BJ (cell line): ENCODE results near the gene HAUS3. TPM values are rescaled to one million over a fixed set of nuclear protein-coding genes. Genes with fewer than 3 reads are reported as not detected.

Experiments used
- CTCF ChIA-PET: fragments of 350-600 bp; formaldehyde crosslinking; extraction: SDS; loops from one replicate; lab custom pipeline; 2021; ENCODE audit warnings: antibody characterized with exemption, inconsistent platforms; lab: Yijun Ruan, JAX
- POLR2A ChIA-PET: fragments of 300-600 bp; sonication (Branson Sonifier 250); formaldehyde crosslinking; extraction: SDS; loops from one replicate; lab custom pipeline; 2021; ENCODE audit warnings: antibody characterized with exemption; lab: Charles Lee
- DNase-seq: peaks from one replicate; pipeline ENCODE4 v3.0.0-alpha.2; 2011; ENCODE audit warnings: low read depth
- H3K27me3 ChIP-seq: 2 replicates; pipeline ENCODE4 v1.6.0; 2011; ENCODE audit warnings: low read length; ENCODE audit not compliant: control insufficient read depth, insufficient read depth
- H3K36me3 ChIP-seq: 2 replicates; pipeline ENCODE4 v1.5.1; 2011; ENCODE audit warnings: low read length; ENCODE audit not compliant: control insufficient read depth, insufficient read depth
- H3K4me3 ChIP-seq: 2 replicates; pipeline ENCODE4 v1.5.1; 2011; ENCODE audit warnings: low read depth, mild to moderate bottlenecking, control low read depth, low read length
- CTCF ChIP-seq: IDR thresholded peaks from 2 replicates; pipeline ENCODE4 v1.5.1; 2011; ENCODE audit warnings: low read depth, mild to moderate bottlenecking, control low read depth, inconsistent platforms, low read length, moderate library complexity; ENCODE audit not compliant: insufficient read depth
- polyA minus RNA-seq: library from RNA; depleted of rRNA, polyadenylated mRNA; stranded (reverse); fragments of >200 nt; gene quantifications from 2 replicates; pipeline ENCODE4 v1.2.3, GENCODE V29; 2011; rRNA and poly(A)+ RNA removed
- polyA plus RNA-seq: library from polyadenylated mRNA; depleted of rRNA; stranded (reverse); fragments of >200 nt; gene quantifications from 2 replicates; pipeline ENCODE4 v1.2.3, GENCODE V29; 2011; rRNA removed

Gene HAUS3
- polyA plus RNA-seq = 1.9 and 4.0 TPM in 2 replicates
- 1.5 and 2.1 TPM in 2 replicates for polyA minus RNA-seq

GRCh38 chr4:2241410-2242353 lies at the start of gene HAUS3, which contains the start of gene POLN:
Gene HAUS3, minus strand, starts transcription at chr4:2242121. Its CDS starts 1,175 bp downstream, at chr4:2240946.
Gene POLN, minus strand, starts transcription at chr4:2242121. Its CDS starts 12,890 bp downstream, at chr4:2229231.
- POLR2A ChIA-PET = interaction anchor here (0.6 to 1.8 kb wide), 3 partner anchors 9 to 601 kb away, joined by 5 to 7 read pairs (median 6); no protein-coding TSS in a partner anchor
- Histone ChIP-seq H3K4me3 (peak within 1 kb of the TSS; percentile 84), H3K27me3 (no peaks in the 10 kb centered on the region), H3K36me3 (peaks cover 2% of the 10 kb centered on the region; the same call in 1 of the 2 replicates)
- no peak for TF ChIP-seq CTCF
- CTCF ChIA-PET = interaction anchor here (0.9 to 3.2 kb wide), 5 partner anchors 10 to 200 kb away, joined by 3 to 19 read pairs (median 4); no protein-coding TSS in a partner anchor
- DNase-seq = peak; percentile 73

GRCh38 chr4:2290974-2291704 lies 49.2 kb upstream of the HAUS3 start:
- no peak for DNase-seq
- no peak overlapping the region for H3K4me3 ChIP-seq
- no peaks in the 10 kb centered on the region for H3K36me3 ChIP-seq
- no peak for TF ChIP-seq CTCF
- ChIA-PET CTCF (interaction anchor here (0.5 to 1.2 kb wide), 2 partner anchors 25 to 121 kb away, joined by 3 read pairs; no protein-coding TSS in a partner anchor), POLR2A (no interaction called here)
- H3K27me3 ChIP-seq = no peaks in the 10 kb centered on the region

- H3K36me3 ChIP-seq = no peaks in the 10 kb centered on the region
- CTCF ChIA-PET = interaction anchor here (0.5 kb wide), 1 partner anchor 122 kb away, joined by 3 read pairs; no protein-coding TSS in a partner anchor
- no peak for TF ChIP-seq CTCF
- DNase-seq = no peak
- H3K27me3 ChIP-seq = no peaks in the 10 kb centered on the region
- no peak overlapping the region for H3K4me3 ChIP-seq
- POLR2A ChIA-PET = no interaction called here
Measured at GRCh38 chr4:2290488-2290887, 48.6 kb upstream of the HAUS3 start.

GRCh38 chr4:2289955-2290333 lies 48.0 kb upstream of the HAUS3 start:
- H3K36me3 ChIP-seq = no peaks in the 10 kb centered on the region
- no peak for TF ChIP-seq CTCF
- no peaks in the 10 kb centered on the region for H3K27me3 ChIP-seq
- ChIA-PET CTCF (no interaction called here), POLR2A (no interaction called here)
- H3K4me3 ChIP-seq = no peak overlapping the region
- no peak for DNase-seq
